Muscle layer of duodenum (tissue), 2 donors: Measurements from ENCODE around the gene RALY.

ENCODE experiments used
- H3K27ac ChIP-seq: one replicate; pipeline ENCODE4 v1.7.0; 2013; ENCODE audit warnings: mild to moderate bottlenecking, low read length
- H3K27me3 ChIP-seq: one replicate; pipeline ENCODE4 v1.7.0; 2013; ENCODE audit warnings: low read depth, mild to moderate bottlenecking, control low read depth, low read length
- H3K36me3 ChIP-seq, 2 donors: one replicate each; pipeline ENCODE4 v1.7.0; 2013; ENCODE audit warnings: low read length in 2 of 2, control low read depth in 1 of 2, mild to moderate bottlenecking in 1 of 2; ENCODE audit not compliant: insufficient read depth in 2 of 2, control insufficient read depth in 1 of 2
- H3K4me1 ChIP-seq, 2 donors: one replicate each; pipeline ENCODE4 v1.7.0; 2013; ENCODE audit warnings: low read length in 2 of 2, mild to moderate bottlenecking in 2 of 2, control low read depth in 1 of 2, moderate library complexity in 1 of 2; ENCODE audit not compliant: insufficient read depth in 2 of 2, control insufficient read depth in 1 of 2
- H3K4me3 ChIP-seq, 2 donors: one replicate each; pipeline ENCODE4 v1.7.0; 2013; ENCODE audit warnings: low read length in 2 of 2, low read depth in 1 of 2, mild to moderate bottlenecking in 1 of 2
- H3K9me3 ChIP-seq, 2 donors: one replicate each; pipeline ENCODE4 v1.7.0; 2013; ENCODE audit warnings: low read length in 2 of 2, control low read depth in 1 of 2, mild to moderate bottlenecking in 1 of 2; ENCODE audit not compliant: control insufficient read depth in 1 of 2
- donor health status: healthy.

RALY gene

GRCh38 chr20:34049897-34050695 lies 56.4 kb downstream of the RALY start:
- H3K4me1 ChIP-seq: peaks cover 9 to 27% of the 10 kb centered on the region in 2 donors
- H3K27ac ChIP-seq: no peak overlapping the region
- peaks cover 0 to 4% of the 10 kb centered on the region in 2 donors for H3K36me3 ChIP-seq
- no peaks in the 10 kb centered on the region for H3K27me3 ChIP-seq
- H3K9me3 ChIP-seq: no peaks in the 10 kb centered on the region
- no peak overlapping the region for H3K4me3 ChIP-seq

GRCh38 chr20:34052414-34052813 lies 58.7 kb downstream of the RALY start:
- H3K4me1 ChIP-seq: peaks cover 0 to 15% of the 10 kb centered on the region in 2 donors
- no peaks in the 10 kb centered on the region for H3K9me3 ChIP-seq
- no peaks in the 10 kb centered on the region for H3K36me3 ChIP-seq
- H3K4me3 ChIP-seq: no peak overlapping the region
- H3K27ac ChIP-seq: no peak overlapping the region
- H3K27me3 ChIP-seq: no peaks in the 10 kb centered on the region

- Histone ChIP-seq H3K27me3 (no peaks in the 10 kb centered on the region), H3K4me3 (no peak overlapping the region), H3K27ac (no peak overlapping the region), H3K36me3 (no peaks in the 10 kb centered on the region), H3K4me1 (peaks cover 0 to 15% of the 10 kb centered on the region in 2 donors), H3K9me3 (no peaks in the 10 kb centered on the region)
These were observed 61.6 kb downstream of the RALY start for GRCh38 chr20:34055290-34055689.

GRCh38 chr20:34058831-34059230 lies 65.1 kb downstream of the RALY start:
- H3K27me3 ChIP-seq: no peaks in the 10 kb centered on the region
- H3K36me3 ChIP-seq: no peaks in the 10 kb centered on the region
- H3K27ac ChIP-seq: no peak overlapping the region
- H3K4me1 ChIP-seq: peaks cover 0 to 10% of the 10 kb centered on the region in 2 donors
- H3K4me3 ChIP-seq: no peak overlapping the region
- no peaks in the 10 kb centered on the region for H3K9me3 ChIP-seq

GRCh38 chr20:34060970-34061369 lies 67.3 kb downstream of the RALY start:
- Histone ChIP-seq H3K27me3 (no peaks in the 10 kb centered on the region), H3K4me3 (no peak overlapping the region), H3K27ac (no peak overlapping the region)

GRCh38 chr20:34061695-34062094 lies 68.0 kb downstream of the RALY start:
- no peaks in the 10 kb centered on the region for H3K27me3 ChIP-seq
- H3K4me3 ChIP-seq: no peak overlapping the region
- H3K9me3 ChIP-seq: no peaks in the 10 kb centered on the region
- H3K4me1 ChIP-seq: peaks cover 0 to 29% of the 10 kb centered on the region in 2 donors
- no peaks in the 10 kb centered on the region for H3K36me3 ChIP-seq
- no peak overlapping the region for H3K27ac ChIP-seq

More at GRCh38 chr20:34060970-34061369, 67.3 kb downstream of the RALY start:
- peaks cover 0 to 27% of the 10 kb centered on the region in 2 donors for H3K4me1 ChIP-seq
- no peaks in the 10 kb centered on the region for H3K36me3 ChIP-seq
- no peaks in the 10 kb centered on the region for H3K9me3 ChIP-seq

- H3K27ac ChIP-seq: no peak overlapping the region
These were observed 69.1 kb downstream of the RALY start for GRCh38 chr20:34062570-34063482.

GRCh38 chr20:34064286-34064685 lies 70.6 kb downstream of the RALY start:
- Histone ChIP-seq H3K36me3 (no peaks in the 10 kb centered on the region), H3K27ac (no peak overlapping the region), H3K4me3 (no peak overlapping the region), H3K9me3 (no peaks in the 10 kb centered on the region), H3K4me1 (peaks cover 0 to 42% of the 10 kb centered on the region in 2 donors), H3K27me3 (no peaks in the 10 kb centered on the region)

More at GRCh38 chr20:34062570-34063482, 69.1 kb downstream of the RALY start:
- no peak overlapping the region for H3K4me3 ChIP-seq
- no peaks in the 10 kb centered on the region for H3K36me3 ChIP-seq
- H3K4me1 ChIP-seq: peaks cover 0 to 33% of the 10 kb centered on the region in 2 donors
- H3K9me3 ChIP-seq: no peaks in the 10 kb centered on the region
- H3K27me3 ChIP-seq: no peaks in the 10 kb centered on the region

- Histone ChIP-seq H3K4me1 (peaks cover 5 to 52% of the 10 kb centered on the region in 2 donors), H3K36me3 (no peaks in the 10 kb centered on the region), H3K27ac (no peak overlapping the region), H3K4me3 (no peak overlapping the region), H3K9me3 (no peaks in the 10 kb centered on the region), H3K27me3 (no peaks in the 10 kb centered on the region)
These were observed 71.5 kb downstream of the RALY start for GRCh38 chr20:34065260-34065659.

GRCh38 chr20:34066476-34067090 lies 72.9 kb downstream of the RALY start:
- H3K9me3 ChIP-seq: no peaks in the 10 kb centered on the region
- peaks cover 5 to 42% of the 10 kb centered on the region in 2 donors for H3K4me1 ChIP-seq
- H3K27me3 ChIP-seq: no peaks in the 10 kb centered on the region
- H3K27ac ChIP-seq: no peak overlapping the region
- H3K36me3 ChIP-seq: no peaks in the 10 kb centered on the region
- no peak overlapping the region for H3K4me3 ChIP-seq

GRCh38 chr20:34068001-34068400 lies 74.3 kb downstream of the RALY start:
- Histone ChIP-seq H3K27ac (no peak overlapping the region), H3K9me3 (no peaks in the 10 kb centered on the region), H3K4me1 (peaks cover 5 to 42% of the 10 kb centered on the region in 2 donors), H3K4me3 (no peak overlapping the region), H3K27me3 (no peaks in the 10 kb centered on the region), H3K36me3 (no peaks in the 10 kb centered on the region)
